ENCODE measurements around the gene RMRP.
A peak's percentile ranks its signal among the peaks of the same experiment; 100 is the strongest.

Gene RMRP

DNA sequence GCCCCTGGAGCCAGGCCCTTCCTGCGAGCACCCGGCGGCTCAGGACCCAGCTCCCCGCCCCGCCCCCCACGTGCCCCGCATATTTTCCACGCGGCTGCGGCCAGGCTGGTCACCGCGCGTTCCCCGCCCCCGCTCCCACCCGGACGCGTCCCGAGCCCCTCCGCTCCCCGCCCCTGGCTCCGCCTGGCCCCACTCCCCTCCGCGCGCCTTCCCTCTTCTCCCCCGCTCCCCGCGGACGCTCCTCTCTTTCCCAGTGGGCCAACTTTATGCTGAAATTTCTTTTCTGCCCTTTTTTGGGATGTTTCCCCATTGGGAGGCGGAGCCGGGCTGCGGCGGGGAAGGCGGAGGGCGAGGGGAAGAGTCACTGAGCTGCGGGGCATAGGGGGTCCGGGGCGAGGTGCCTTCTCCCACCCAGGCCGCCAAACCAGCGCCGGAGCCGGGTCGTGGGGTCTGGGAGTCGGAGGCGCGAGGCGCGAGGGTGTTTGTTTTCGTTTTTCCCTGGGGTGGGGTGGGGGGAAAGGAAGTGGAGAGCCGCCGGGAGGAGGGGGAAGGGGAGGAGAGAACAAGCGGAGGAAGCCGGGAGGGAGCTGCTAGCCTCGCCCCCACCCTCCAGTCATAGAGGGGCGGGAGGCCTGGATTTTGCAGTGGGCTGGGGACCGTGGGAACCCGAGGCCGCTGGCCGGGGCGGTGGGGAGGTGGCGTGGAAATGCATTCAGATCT is 33.0 kb upstream of the RMRP start:
- TF ChIP-seq POLR2A (IDR thresholded peaks at IDR 0.05; ENCODE audit: low read depth, low read length) = 0 out of 2 replicates have a peak, but pooled peaks have one; percentile 8
- FAIRE-seq (no peak), DNase-seq (ENCODE audit: insufficient read length, low spot score) (peak; percentile 53)

GRCh38 chr9:35690294-35690613 is 32.4 kb upstream of the RMRP start:
- no peak for DNase-seq (ENCODE audit: insufficient read length, low spot score)
- FAIRE-seq = no peak
- no peak for TF ChIP-seq POLR2A (IDR thresholded peaks at IDR 0.05; ENCODE audit: low read depth, low read length)

GRCh38 chr9:35689542-35690293 is 31.9 kb upstream of the RMRP start, which contains the start of gene TPM2:
Gene TPM2 (minus strand): TSS chr9:35689925. CDS start chr9:35689817, 108 bp downstream.
- peak; percentile 44 for DNase-seq (ENCODE audit: insufficient read length, low spot score)
- peak; percentile 93 for TF ChIP-seq POLR2A (IDR thresholded peaks at IDR 0.05; ENCODE audit: low read depth, low read length)
- no peak for FAIRE-seq

- TF ChIP-seq POLR2A (IDR thresholded peaks at IDR 0.05; ENCODE audit: low read depth, low read length) = no peak
- FAIRE-seq (no peak), DNase-seq (ENCODE audit: insufficient read length, low spot score) (peak; percentile 72)
These were observed 31.0 kb upstream of the RMRP start for GRCh38 chr9:35688558-35689541.

DNA sequence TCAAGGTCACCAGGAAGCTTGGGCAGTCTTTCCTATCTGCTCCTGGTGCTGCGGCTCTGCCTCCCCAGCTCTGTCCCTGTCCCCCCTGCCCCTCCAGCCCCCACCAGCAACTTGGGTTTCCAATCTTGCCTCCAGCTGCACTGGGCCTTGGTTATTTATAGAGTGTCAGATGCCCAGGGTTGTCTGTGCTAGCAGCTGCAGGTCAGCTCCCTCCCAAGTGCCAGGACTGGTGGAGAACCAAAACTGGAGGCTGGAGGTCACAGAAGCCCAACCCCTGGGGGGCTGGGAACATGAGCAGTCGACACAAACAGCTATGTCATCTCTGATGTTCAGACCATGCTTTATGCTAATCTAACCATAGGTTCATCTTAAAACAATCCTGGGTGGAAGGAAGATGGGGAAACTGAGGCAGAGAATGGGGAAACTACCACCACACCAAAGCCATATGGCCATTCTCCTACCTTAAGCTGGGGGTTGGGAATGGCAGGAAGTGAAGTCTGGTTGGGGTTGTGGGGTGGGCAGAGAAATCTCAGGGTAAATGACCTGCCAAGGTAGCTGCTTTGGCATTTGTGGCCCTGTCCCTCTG is 30.2 kb upstream of the RMRP start:
- DNase-seq (ENCODE audit: insufficient read length, low spot score) = no peak
- no peak for TF ChIP-seq POLR2A (IDR thresholded peaks at IDR 0.05; ENCODE audit: low read depth, low read length)
- no peak for FAIRE-seq

DNA sequence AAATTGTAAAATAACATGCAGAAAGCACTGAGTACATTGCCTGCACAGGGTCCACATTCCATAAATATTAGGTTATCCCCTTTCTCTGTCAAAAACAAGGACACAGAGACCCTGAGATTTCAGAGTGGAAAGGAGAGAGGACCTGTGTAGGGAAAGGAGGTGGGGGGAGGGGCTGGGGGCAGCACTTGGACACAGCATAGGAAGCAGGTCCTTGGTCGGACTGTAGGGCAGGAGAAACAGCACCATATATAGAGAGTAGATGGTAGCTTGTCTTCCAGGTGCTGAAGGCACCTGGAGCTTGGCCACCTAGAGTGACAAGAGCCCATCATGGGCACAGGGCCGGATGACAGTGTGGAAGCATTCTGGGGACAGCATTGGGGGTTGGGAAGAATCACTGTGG is 29.5 kb upstream of the RMRP start:
- DNase-seq (ENCODE audit: insufficient read length, low spot score) (no peak), FAIRE-seq (no peak)
- no peak for TF ChIP-seq POLR2A (IDR thresholded peaks at IDR 0.05; ENCODE audit: low read depth, low read length)

- FAIRE-seq (no peak), DNase-seq (ENCODE audit: insufficient read length, low spot score) (no peak)
- no peak for TF ChIP-seq POLR2A (IDR thresholded peaks at IDR 0.05; ENCODE audit: low read depth, low read length)
These were observed 28.7 kb upstream of the RMRP start for GRCh38 chr9:35686222-35687203.

DNA sequence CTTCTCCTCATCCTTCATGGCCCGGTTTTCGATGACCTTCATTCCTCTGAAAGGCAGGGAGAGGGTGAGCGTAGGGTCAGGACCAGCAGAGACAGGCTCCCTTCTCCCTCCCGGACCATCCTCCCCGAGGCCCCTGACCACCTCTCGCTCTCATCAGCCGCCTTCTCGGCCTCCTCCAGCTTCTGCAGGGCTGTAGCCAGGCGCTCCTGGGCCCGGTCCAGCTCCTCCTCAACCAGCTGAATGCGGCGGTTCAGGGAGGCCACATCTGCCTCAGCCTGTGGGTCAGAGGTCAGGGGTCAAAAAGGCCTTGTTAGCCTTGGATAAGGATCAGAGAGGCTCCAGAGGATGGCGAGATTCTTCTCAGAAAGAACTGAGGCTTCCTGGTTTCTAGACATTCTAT is 27.7 kb upstream of the RMRP start:
- DNase-seq (ENCODE audit: insufficient read length, low spot score) (no peak), FAIRE-seq (no peak)
- no peak for TF ChIP-seq POLR2A (IDR thresholded peaks at IDR 0.05; ENCODE audit: low read depth, low read length)

DNA sequence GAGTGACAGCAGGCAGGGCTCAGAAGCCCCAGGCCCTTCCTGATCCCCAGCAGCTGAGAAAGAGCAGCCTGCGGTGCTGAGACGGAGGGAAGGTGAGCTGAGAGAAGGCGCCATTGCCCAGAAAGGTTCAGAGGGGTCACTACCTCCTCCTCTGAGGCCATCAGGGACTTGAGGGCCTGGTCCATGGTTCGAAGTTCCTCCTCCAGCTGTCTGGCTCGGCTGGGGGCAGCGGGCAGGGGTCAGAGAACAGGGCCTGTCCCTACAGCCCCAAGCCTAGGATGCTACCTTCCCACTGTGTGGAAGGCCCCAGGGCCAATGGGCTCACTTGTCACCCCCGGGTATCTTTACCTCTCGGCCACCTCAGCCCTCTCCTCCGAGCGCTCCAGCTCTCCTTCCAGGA is 27.1 kb upstream of the RMRP start:
- no peak for TF ChIP-seq POLR2A (IDR thresholded peaks at IDR 0.05; ENCODE audit: low read depth, low read length)
- DNase-seq (ENCODE audit: insufficient read length, low spot score) (no peak), FAIRE-seq (no peak)

DNA sequence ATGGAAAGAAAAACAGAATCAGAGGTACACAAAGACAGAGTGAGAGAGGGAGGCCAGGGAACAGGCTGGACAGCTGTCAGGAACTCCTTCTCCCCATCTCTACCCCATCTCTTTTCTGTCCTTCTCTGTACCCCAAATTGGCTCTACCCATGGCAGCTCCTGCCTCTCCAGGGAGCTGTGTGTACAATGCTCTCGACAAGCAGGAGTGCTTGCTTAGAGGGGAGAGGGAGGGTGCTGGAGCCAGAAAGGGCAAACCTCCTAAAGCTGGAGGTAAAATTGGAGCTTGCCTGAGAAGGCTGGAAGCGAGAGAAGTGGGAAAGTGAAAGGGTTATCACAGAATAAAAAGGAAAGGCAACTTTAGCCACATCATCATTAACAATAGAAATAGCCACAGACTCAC is 25.5 kb upstream of the RMRP start:
- no peak for DNase-seq (ENCODE audit: insufficient read length, low spot score)
- no peak for FAIRE-seq
- TF ChIP-seq POLR2A (IDR thresholded peaks at IDR 0.05; ENCODE audit: low read depth, low read length) = no peak

DNA sequence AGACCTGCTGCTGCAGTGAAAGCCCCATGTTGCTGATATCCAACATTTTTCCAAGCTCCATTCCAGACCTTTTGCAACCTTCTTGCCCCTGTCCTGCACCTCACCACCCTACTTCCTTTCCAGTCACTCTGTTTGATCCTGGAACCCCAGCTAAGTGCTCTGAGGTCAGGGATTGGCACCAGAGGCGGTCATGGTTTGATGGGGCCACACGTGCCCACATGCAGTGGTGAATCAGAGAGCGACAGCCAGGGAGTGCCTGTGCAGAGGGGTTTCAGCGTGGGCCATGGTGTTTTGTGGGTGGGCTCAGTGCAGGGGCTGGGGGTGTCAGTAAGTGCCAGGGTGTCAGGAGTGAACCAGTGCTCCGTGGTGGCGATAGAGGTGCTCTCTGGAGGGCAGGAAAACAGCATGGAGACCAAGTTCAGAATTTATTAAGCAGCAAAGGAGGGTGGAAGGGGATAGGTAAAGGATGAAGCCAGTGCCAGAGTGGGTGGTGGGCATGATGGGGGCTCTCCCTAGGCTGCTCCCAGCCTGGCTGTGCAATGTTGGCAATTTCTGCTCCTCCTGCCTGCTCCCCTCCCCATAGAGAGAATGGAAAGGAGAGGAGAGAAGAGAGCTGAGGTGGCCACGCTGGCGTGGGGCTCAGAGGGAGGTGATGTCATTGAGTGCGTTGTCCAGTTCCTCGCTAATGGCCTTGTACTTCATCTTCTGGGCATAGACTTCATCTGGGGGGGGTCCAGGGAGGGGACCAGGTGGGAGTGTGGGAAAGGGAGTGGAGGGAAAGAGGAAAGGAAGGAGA is 24.9 kb upstream of the RMRP start:
- no peak for FAIRE-seq
- no peak for DNase-seq (ENCODE audit: insufficient read length, low spot score)
- TF ChIP-seq POLR2A (IDR thresholded peaks at IDR 0.05; ENCODE audit: low read depth, low read length) = no peak

GRCh38 chr9:35682051-35682450 is 24.2 kb upstream of the RMRP start:
- TF ChIP-seq POLR2A (IDR thresholded peaks at IDR 0.05; ENCODE audit: low read depth, low read length) = no peak
- FAIRE-seq (no peak), DNase-seq (ENCODE audit: insufficient read length, low spot score) (no peak)

Measured in H54 (cell line).